ENCODE results near the gene LAIR1.

GRCh38 chr19:54356444-54357056 is 8.2 kb downstream of the LAIR1 start:
- TF ChIP-seq CTCF (IDR thresholded peaks at IDR 0.05) (no peak), POLR2A (IDR thresholded peaks at IDR 0.05) (no peak), POLR2AphosphoS5 (IDR thresholded peaks at IDR 0.05) (no peak)
